ENCODE measurements around the gene SEMA4C.

The SEMA4C gene

DNA sequence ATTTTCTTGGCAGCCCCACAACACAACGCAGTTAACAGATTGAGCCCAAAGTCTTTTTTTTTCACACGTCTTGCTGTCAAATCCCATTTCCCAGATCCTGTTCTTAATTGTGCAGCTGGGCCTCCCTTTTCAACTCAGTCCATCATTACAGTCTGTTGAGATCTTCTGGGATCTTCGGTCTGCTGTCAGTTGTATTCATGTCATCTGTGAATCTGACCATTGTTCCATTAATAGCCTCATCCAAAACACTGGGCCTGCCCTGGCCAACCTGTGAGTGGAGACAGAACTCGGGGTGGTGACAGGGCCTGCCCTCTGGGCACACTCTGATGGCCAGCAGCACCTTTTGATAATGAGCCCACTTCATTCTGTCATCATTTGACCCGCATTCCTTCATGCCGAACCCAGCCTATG is 39.7 kb upstream of the SEMA4C start:
- Histone ChIP-seq H3K9ac (ENCODE audit: low read length) (no peak overlapping the region), H3K9me3 (ENCODE audit: control insufficient read depth, low read depth, low read length) (no peaks in the 10 kb centered on the region), H3K36me3 (ENCODE audit: control insufficient read depth, low read depth, low read length) (no peaks in the 10 kb centered on the region), H3K27ac (ENCODE audit: low read length) (no peak overlapping the region), H3K27me3 (ENCODE audit: control insufficient read depth, insufficient read depth, low read length) (no peaks in the 10 kb centered on the region), H3K4me1 (ENCODE audit: control insufficient read depth, low read depth, low read length) (peaks cover 27% of the 10 kb centered on the region), H3K4me3 (ENCODE audit: low read length) (no peak overlapping the region)

GRCh38 chr2:96907115-96908041 is 37.5 kb upstream of the SEMA4C start:
- Histone ChIP-seq H3K27me3 (ENCODE audit: control insufficient read depth, insufficient read depth, low read length) (no peaks in the 10 kb centered on the region), H3K4me1 (ENCODE audit: control insufficient read depth, low read depth, low read length) (peaks cover 27% of the 10 kb centered on the region), H3K27ac (ENCODE audit: low read length) (no peak overlapping the region), H3K9me3 (ENCODE audit: control insufficient read depth, low read depth, low read length) (no peaks in the 10 kb centered on the region), H3K9ac (ENCODE audit: low read length) (peak overlapping the region; percentile 28), H3K4me3 (ENCODE audit: low read length) (peak overlapping the region; percentile 1), H3K36me3 (ENCODE audit: control insufficient read depth, low read depth, low read length) (no peaks in the 10 kb centered on the region)

DNA sequence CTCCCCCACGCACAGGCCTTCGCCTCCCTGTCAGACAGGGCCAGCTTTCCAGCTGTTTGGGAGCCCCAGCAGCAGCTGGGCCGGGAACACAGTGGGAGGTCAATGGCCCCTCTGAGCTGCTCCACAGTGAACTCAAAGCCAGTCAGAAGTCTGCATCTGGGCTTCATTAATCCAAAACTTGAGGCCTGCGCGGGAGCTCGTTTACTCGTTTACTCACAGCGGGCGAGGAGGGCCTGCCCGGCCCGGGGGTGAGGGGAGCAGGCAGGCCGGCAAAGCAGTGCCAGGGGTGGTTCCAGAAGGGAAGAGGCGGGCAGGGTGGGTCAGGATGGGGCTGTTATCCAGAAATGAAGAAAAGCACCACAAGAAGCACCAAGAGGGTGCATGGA is 36.8 kb upstream of the SEMA4C start:
- peak overlapping the region; percentile 28 for H3K9ac ChIP-seq (ENCODE audit: low read length)
- H3K36me3 ChIP-seq (ENCODE audit: control insufficient read depth, low read depth, low read length), result no peaks in the 10 kb centered on the region
- peaks cover 22% of the 10 kb centered on the region for H3K4me1 ChIP-seq (ENCODE audit: control insufficient read depth, low read depth, low read length)
- H3K9me3 ChIP-seq (ENCODE audit: control insufficient read depth, low read depth, low read length), result no peaks in the 10 kb centered on the region
- H3K4me3 ChIP-seq (ENCODE audit: low read length), result peak overlapping the region; percentile 1
- H3K27ac ChIP-seq (ENCODE audit: low read length), result no peak overlapping the region
- no peaks in the 10 kb centered on the region for H3K27me3 ChIP-seq (ENCODE audit: control insufficient read depth, insufficient read depth, low read length)

DNA sequence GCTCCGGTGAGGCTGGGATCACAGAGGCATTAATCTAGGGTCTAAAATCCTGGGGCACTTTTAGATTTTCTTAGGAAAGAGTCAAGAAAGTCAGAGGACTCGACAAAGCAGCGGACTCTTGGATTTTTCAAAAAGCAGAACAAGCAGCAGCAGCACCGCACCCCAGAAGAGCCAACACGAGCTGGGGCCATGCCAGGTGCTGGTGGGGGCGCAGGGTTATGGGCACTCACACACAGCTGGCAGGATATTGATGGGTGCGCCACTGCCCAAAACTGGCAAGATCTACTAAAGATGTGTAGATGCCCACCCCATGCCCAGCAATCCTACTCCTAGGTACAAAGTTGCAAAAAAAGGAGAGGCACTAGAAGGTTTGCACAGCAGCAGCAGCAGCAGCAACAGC is 33.9 kb upstream of the SEMA4C start:
- H3K27ac ChIP-seq (ENCODE audit: low read length), result no peak overlapping the region
- no peaks in the 10 kb centered on the region for H3K27me3 ChIP-seq (ENCODE audit: control insufficient read depth, insufficient read depth, low read length)
- no peak overlapping the region for H3K4me3 ChIP-seq (ENCODE audit: low read length)
- no peak overlapping the region for H3K9ac ChIP-seq (ENCODE audit: low read length)
- no peaks in the 10 kb centered on the region for H3K9me3 ChIP-seq (ENCODE audit: control insufficient read depth, low read depth, low read length)
- H3K4me1 ChIP-seq (ENCODE audit: control insufficient read depth, low read depth, low read length), result peaks cover 19% of the 10 kb centered on the region
- H3K36me3 ChIP-seq (ENCODE audit: control insufficient read depth, low read depth, low read length), result no peaks in the 10 kb centered on the region

DNA sequence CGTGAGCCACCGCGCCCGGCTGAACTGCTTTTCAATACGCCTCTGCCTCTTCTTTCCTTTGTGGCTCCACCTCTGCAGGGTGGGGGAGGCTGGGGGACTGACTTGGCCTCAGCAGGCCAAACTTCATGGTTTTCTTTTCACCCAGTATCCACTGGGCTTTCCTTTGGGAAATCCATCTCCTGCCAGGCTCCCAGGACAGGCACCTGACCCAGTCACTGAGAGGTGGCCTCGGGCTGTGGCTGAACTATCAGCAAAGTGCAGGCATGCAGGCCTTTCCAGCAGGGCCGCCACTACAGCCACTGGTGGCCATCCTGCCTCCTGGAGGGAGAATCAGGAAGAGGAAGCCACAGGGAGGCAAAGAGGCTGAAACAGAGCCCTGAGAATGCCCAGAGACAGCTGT is 33.4 kb upstream of the SEMA4C start:
- Histone ChIP-seq H3K27me3 (ENCODE audit: control insufficient read depth, insufficient read depth, low read length) (no peaks in the 10 kb centered on the region), H3K27ac (ENCODE audit: low read length) (no peak overlapping the region), H3K9ac (ENCODE audit: low read length) (no peak overlapping the region), H3K4me3 (ENCODE audit: low read length) (no peak overlapping the region), H3K4me1 (ENCODE audit: control insufficient read depth, low read depth, low read length) (peaks cover 19% of the 10 kb centered on the region), H3K36me3 (ENCODE audit: control insufficient read depth, low read depth, low read length) (no peaks in the 10 kb centered on the region), H3K9me3 (ENCODE audit: control insufficient read depth, low read depth, low read length) (no peaks in the 10 kb centered on the region)

DNA sequence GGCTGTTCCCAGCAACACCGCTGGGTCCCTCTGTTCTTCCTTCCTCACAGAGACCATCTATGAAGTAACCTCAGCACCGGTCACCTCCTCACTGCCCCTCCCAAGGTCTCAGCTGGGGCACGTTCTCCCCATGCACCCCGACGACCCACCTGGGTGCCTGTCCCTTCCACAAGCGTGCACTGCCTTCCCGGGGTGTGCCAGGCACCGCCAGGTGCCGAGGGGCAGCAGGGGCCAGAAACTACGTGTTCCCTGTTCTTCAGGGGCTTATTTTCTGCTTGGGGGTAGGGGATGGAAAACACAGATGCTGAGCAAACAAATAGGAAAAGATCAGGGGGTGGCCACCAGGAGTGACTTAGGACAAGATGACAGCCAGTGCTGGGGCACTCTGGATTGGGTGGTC is 30.4 kb upstream of the SEMA4C start:
- H3K4me1 ChIP-seq (ENCODE audit: control insufficient read depth, low read depth, low read length), result peaks cover 3% of the 10 kb centered on the region
- H3K4me3 ChIP-seq (ENCODE audit: low read length), result no peak overlapping the region
- no peaks in the 10 kb centered on the region for H3K27me3 ChIP-seq (ENCODE audit: control insufficient read depth, insufficient read depth, low read length)
- no peaks in the 10 kb centered on the region for H3K9me3 ChIP-seq (ENCODE audit: control insufficient read depth, low read depth, low read length)
- H3K27ac ChIP-seq (ENCODE audit: low read length), result no peak overlapping the region
- no peak overlapping the region for H3K9ac ChIP-seq (ENCODE audit: low read length)
- H3K36me3 ChIP-seq (ENCODE audit: control insufficient read depth, low read depth, low read length), result no peaks in the 10 kb centered on the region

DNA sequence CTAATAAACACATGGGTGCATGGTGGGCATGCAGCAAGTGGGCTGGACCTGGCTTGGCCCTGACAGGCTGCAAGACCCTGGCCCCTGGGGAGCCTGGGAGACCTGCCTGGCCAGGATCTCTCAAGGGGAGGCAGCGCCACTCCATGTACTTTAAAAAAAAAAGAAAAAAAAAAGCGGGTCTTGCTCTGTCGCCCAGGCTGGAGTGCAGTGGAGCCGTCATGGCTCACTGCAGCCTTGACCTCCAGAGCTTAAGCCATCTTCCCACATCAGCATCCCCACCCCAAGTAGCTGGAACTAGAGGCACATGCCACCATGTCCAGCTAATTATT is 29.5 kb upstream of the SEMA4C start:
- no peaks in the 10 kb centered on the region for H3K9me3 ChIP-seq (ENCODE audit: control insufficient read depth, low read depth, low read length)
- no peaks in the 10 kb centered on the region for H3K27me3 ChIP-seq (ENCODE audit: control insufficient read depth, insufficient read depth, low read length)
- H3K36me3 ChIP-seq (ENCODE audit: control insufficient read depth, low read depth, low read length), result no peaks in the 10 kb centered on the region
- no peak overlapping the region for H3K4me3 ChIP-seq (ENCODE audit: low read length)
- peaks cover 5% of the 10 kb centered on the region for H3K4me1 ChIP-seq (ENCODE audit: control insufficient read depth, low read depth, low read length)
- no peak overlapping the region for H3K9ac ChIP-seq (ENCODE audit: low read length)
- no peak overlapping the region for H3K27ac ChIP-seq (ENCODE audit: low read length)

DNA sequence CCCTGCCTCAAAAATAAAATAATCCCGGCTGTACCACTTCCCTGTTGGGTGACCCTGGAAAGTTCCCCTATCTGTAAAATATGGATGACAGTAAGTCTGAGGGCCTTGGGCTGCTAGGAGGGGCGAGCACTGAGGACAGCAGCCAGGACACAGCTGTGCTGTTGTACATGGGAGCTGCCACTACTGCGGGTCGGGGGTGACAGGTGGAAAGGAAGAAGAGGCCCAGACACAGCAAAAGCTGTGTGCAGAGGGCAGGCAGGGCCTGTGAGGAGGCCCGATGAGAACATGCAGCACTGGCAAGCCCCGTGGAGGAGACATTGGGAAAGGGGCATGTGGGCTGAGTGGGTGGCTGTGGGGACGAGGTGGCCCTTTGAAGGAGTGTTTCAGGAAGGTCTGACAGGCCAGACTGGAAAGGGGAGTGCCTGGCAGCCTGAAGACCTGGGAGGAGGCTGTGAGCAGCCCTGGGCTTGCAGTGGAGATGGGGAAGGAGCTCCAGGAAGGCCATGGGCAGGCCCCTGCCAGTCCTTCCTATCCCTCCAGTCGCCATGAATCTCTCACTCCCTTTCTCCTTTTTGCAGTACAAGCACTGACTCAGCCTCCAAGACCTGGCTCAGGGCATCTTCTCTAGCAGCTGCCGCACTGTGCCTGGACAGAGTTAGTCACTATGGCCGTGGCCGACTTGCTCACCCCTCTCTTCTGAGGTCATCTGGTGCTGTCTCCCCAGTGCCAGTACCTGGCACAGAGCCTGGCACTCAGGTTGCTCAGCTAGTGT is 28.9 kb upstream of the SEMA4C start:
- no peaks in the 10 kb centered on the region for H3K27me3 ChIP-seq (ENCODE audit: control insufficient read depth, insufficient read depth, low read length)
- H3K4me1 ChIP-seq (ENCODE audit: control insufficient read depth, low read depth, low read length), result peaks cover 5% of the 10 kb centered on the region
- no peak overlapping the region for H3K4me3 ChIP-seq (ENCODE audit: low read length)
- H3K9ac ChIP-seq (ENCODE audit: low read length), result no peak overlapping the region
- H3K36me3 ChIP-seq (ENCODE audit: control insufficient read depth, low read depth, low read length), result no peaks in the 10 kb centered on the region
- no peaks in the 10 kb centered on the region for H3K9me3 ChIP-seq (ENCODE audit: control insufficient read depth, low read depth, low read length)
- no peak overlapping the region for H3K27ac ChIP-seq (ENCODE audit: low read length)

DNA sequence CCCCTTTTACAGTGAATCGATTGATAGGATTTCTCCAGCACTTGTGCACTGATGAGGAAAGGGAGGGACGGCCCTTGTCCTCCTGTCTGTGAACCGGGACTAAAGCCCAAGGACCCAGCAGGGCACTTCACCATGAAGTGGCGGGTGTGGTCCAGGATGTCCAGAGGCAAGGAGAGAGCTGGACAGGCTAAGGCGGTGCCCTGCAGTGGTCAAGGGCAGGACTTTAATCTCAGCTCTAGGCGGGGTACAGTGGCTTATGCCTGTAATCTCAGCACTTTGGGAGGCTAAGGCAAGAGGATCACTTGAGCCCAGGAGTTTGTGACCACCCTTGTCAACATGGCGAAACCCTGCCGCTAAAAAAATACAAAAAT is 28.2 kb upstream of the SEMA4C start:
- peaks cover 5% of the 10 kb centered on the region for H3K4me1 ChIP-seq (ENCODE audit: control insufficient read depth, low read depth, low read length)
- no peak overlapping the region for H3K4me3 ChIP-seq (ENCODE audit: low read length)
- no peaks in the 10 kb centered on the region for H3K36me3 ChIP-seq (ENCODE audit: control insufficient read depth, low read depth, low read length)
- no peaks in the 10 kb centered on the region for H3K27me3 ChIP-seq (ENCODE audit: control insufficient read depth, insufficient read depth, low read length)
- no peak overlapping the region for H3K27ac ChIP-seq (ENCODE audit: low read length)
- H3K9ac ChIP-seq (ENCODE audit: low read length), result no peak overlapping the region
- no peaks in the 10 kb centered on the region for H3K9me3 ChIP-seq (ENCODE audit: control insufficient read depth, low read depth, low read length)

GRCh38 chr2:96897491-96898134 is 27.7 kb upstream of the SEMA4C start:
- H3K36me3 ChIP-seq (ENCODE audit: control insufficient read depth, low read depth, low read length), result no peaks in the 10 kb centered on the region
- H3K9ac ChIP-seq (ENCODE audit: low read length), result no peak overlapping the region
- no peaks in the 10 kb centered on the region for H3K27me3 ChIP-seq (ENCODE audit: control insufficient read depth, insufficient read depth, low read length)
- H3K4me1 ChIP-seq (ENCODE audit: control insufficient read depth, low read depth, low read length), result peaks cover 5% of the 10 kb centered on the region
- H3K4me3 ChIP-seq (ENCODE audit: low read length), result no peak overlapping the region
- no peak overlapping the region for H3K27ac ChIP-seq (ENCODE audit: low read length)
- H3K9me3 ChIP-seq (ENCODE audit: control insufficient read depth, low read depth, low read length), result no peaks in the 10 kb centered on the region

- Histone ChIP-seq H3K36me3 (ENCODE audit: control insufficient read depth, low read depth, low read length) (no peaks in the 10 kb centered on the region), H3K4me1 (ENCODE audit: control insufficient read depth, low read depth, low read length) (peaks cover 11% of the 10 kb centered on the region), H3K9me3 (ENCODE audit: control insufficient read depth, low read depth, low read length) (no peaks in the 10 kb centered on the region), H3K27ac (ENCODE audit: low read length) (no peak overlapping the region), H3K27me3 (ENCODE audit: control insufficient read depth, insufficient read depth, low read length) (no peaks in the 10 kb centered on the region), H3K9ac (ENCODE audit: low read length) (no peak overlapping the region), H3K4me3 (ENCODE audit: low read length) (no peak overlapping the region)
These were observed 26.1 kb upstream of the SEMA4C start for GRCh38 chr2:96895746-96896651.
